Measurements from ENCODE around the gene IL2RA. TPM values are rescaled to one million over a fixed set of nuclear protein-coding genes. Genes with fewer than 3 reads are reported as not detected.
"Not testable (repeated sequence)": the region's sequence is repeated elsewhere in the genome, so short reads cannot be mapped to it uniquely, and the experiment has no call there.

IL2RA gene
- total RNA-seq, 3 donors from 2014 or later, result 0.33 to 1.3 (median 0.88) TPM

DNA sequence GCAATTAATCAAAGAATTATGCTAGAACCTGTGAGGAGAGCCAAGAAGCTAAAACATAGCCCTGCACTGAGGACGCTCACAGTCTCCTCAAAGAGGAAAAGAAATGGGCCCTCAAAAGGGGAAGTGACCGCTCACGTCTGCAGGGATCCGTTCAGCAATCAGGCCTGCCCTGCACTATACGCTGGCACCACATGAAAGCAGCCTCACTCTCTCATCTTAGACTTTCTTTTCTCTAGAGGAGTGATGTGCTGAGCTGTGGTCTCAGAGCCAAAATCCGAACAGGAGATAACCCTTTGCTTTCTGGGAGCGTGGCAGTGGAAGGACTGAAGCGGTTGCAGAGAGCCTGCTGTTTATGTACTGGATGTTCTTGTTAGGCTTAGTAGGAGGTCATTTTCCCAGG lies 6.3 kb upstream of the IL2RA start:
- no peaks in the 10 kb centered on the region for H3K9me3 ChIP-seq
- TF ChIP-seq POLR2AphosphoS5 (IDR thresholded peaks at IDR 0.05), result no peak
- no peak for TF ChIP-seq POLR2A (IDR thresholded peaks at IDR 0.05)
- TF ChIP-seq, protein P1, sequence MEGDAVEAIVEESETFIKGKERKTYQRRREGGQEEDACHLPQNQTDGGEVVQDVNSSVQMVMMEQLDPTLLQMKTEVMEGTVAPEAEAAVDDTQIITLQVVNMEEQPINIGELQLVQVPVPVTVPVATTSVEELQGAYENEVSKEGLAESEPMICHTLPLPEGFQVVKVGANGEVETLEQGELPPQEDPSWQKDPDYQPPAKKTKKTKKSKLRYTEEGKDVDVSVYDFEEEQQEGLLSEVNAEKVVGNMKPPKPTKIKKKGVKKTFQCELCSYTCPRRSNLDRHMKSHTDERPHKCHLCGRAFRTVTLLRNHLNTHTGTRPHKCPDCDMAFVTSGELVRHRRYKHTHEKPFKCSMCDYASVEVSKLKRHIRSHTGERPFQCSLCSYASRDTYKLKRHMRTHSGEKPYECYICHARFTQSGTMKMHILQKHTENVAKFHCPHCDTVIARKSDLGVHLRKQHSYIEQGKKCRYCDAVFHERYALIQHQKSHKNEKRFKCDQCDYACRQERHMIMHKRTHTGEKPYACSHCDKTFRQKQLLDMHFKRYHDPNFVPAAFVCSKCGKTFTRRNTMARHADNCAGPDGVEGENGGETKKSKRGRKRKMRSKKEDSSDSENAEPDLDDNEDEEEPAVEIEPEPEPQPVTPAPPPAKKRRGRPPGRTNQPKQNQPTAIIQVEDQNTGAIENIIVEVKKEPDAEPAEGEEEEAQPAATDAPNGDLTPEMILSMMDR (IDR thresholded peaks at IDR 0.05), result no peak
- intact Hi-C loops (cut with DNase I; ENCODE audit: low total_unique reads), result no loop called here
- H3K4me3 ChIP-seq, result no peak overlapping the region
- no peaks in the 10 kb centered on the region for H3K4me1 ChIP-seq
- no peak for DNase-seq (ENCODE audit: low spot score in 2 of 2)
- no peaks in the 10 kb centered on the region for H3K27me3 ChIP-seq
- no peaks in the 10 kb centered on the region for H3K36me3 ChIP-seq
- no peak overlapping the region for H3K27ac ChIP-seq

DNA sequence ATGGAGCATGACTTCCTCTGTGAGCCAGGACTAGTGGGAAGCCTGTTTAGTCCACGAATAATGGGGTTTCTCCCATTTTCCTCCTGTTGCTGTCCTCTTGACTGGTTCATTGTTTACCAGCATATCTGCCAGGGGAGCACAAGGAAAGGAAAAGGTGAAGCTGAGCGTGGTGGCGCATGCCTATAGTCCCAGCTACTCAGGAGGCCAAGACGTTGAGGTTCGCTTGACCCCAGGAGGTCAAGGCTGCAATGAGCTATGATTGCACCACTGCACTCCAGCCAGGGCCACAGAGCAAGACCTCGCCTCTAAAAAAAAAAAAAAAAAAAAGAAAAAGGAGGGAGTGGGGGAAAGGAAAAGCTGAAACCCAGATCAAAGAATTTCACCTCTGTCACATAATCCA lies 5.8 kb upstream of the IL2RA start:
- no peak overlapping the region for H3K27ac ChIP-seq
- DNase-seq (ENCODE audit: low spot score in 2 of 2), result no peak

DNA sequence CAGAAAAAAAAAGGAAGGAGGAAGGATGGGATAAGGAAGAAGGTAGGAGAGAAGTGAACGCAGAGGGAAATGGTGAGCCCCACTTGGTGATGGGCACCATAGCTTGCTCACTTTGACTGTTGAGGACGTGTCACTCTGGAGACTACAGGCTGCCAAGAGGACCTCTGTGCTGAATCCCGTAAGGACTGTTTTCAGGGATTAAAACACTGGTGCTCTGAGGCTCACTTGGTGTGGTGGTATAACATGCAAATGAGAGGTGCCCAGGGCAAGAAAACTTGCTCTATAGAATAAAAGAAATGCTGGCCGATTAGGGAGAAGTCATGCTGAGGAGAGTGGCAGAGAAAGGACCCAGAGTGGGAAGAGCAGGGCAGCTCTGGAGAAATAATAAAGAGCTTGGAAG lies 5.3 kb upstream of the IL2RA start:
- no peaks in the 10 kb centered on the region for H3K36me3 ChIP-seq
- TF ChIP-seq, protein P1 (IDR thresholded peaks at IDR 0.05), result no peak
- TF ChIP-seq POLR2AphosphoS5 (IDR thresholded peaks at IDR 0.05), result no peak
- TF ChIP-seq POLR2A (IDR thresholded peaks at IDR 0.05), result no peak
- intact Hi-C loops (cut with DNase I; ENCODE audit: low total_unique reads), result no loop called here
- H3K27me3 ChIP-seq, result no peaks in the 10 kb centered on the region
- no peaks in the 10 kb centered on the region for H3K9me3 ChIP-seq
- H3K27ac ChIP-seq, result no peak overlapping the region
- H3K4me1 ChIP-seq, result no peaks in the 10 kb centered on the region
- no peak for DNase-seq (ENCODE audit: low spot score in 2 of 2)
- H3K4me3 ChIP-seq, result no peak overlapping the region

More for the DNA sequence above, 5.8 kb upstream of the IL2RA start:
- no peaks in the 10 kb centered on the region for H3K9me3 ChIP-seq
- H3K4me3 ChIP-seq, result no peak overlapping the region
- intact Hi-C loops (cut with DNase I; ENCODE audit: low total_unique reads), result no loop called here
- H3K4me1 ChIP-seq, result no peaks in the 10 kb centered on the region
- no peaks in the 10 kb centered on the region for H3K27me3 ChIP-seq
- no peaks in the 10 kb centered on the region for H3K36me3 ChIP-seq
- TF ChIP-seq POLR2A (IDR thresholded peaks at IDR 0.05), result no peak
- TF ChIP-seq, protein P1 (IDR thresholded peaks at IDR 0.05), result no peak
- no peak for TF ChIP-seq POLR2AphosphoS5 (IDR thresholded peaks at IDR 0.05)

DNA sequence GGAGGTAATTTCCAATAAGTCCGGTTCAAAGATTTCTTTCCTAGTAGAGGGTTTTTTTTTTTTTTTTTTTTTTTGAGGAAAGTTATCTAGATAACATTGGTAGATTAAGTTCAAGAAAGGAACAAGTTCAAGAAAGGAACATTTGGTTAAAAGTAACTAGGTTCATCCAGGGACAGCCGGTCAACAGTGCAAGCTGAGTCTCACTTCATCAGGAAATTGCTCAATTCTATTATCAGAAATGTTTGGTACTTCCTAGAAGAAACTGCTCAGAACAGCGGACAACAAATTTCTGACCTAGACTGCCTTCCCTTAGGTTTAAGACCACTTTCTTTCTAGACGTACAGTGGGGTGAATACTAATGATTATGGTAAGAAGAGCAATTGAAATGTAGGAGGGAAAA lies 3.7 kb upstream of the IL2RA start:
- Histone ChIP-seq H3K36me3 (no peaks in the 10 kb centered on the region), H3K4me1 (no peaks in the 10 kb centered on the region), H3K27ac (peak overlapping the region in 1 of 2 donors; percentile 80), H3K27me3 (no peaks in the 10 kb centered on the region), H3K9me3 (no peaks in the 10 kb centered on the region), H3K4me3 (no peak overlapping the region)
- intact Hi-C loops (cut with DNase I; ENCODE audit: low total_unique reads), result no loop called here
- TF ChIP-seq POLR2A (IDR thresholded peaks at IDR 0.05) (no peak), POLR2AphosphoS5 (IDR thresholded peaks at IDR 0.05) (no peak)
- TF ChIP-seq, protein P1 (IDR thresholded peaks at IDR 0.05), result no peak
- no peak for DNase-seq (ENCODE audit: low spot score in 2 of 2)

DNA sequence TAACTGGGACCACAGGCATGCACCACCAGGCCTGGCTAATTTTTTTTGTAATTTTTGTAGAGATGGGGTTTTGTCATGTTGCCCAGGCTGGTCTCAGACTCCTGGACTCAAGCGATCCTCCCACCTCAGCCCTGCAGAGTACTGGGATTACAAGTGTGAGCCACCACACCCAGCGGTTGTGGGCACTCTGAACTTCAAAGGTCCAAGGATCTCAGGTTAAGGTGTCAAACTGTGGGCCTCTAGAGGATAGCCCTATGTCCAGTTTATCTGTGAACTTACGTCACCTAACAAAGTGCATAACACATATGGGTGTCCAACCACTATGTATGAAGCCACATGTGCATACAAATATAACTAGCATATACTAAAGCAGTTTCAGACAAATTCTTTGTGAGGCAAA lies 3.2 kb upstream of the IL2RA start:
- Histone ChIP-seq H3K27ac (peak overlapping the region in 1 of 2 donors; percentile 15), H3K4me3 (no peak overlapping the region), H3K4me1 (no peaks in the 10 kb centered on the region), H3K9me3 (no peaks in the 10 kb centered on the region), H3K27me3 (no peaks in the 10 kb centered on the region), H3K36me3 (no peaks in the 10 kb centered on the region)
- TF ChIP-seq POLR2A (IDR thresholded peaks at IDR 0.05) (no peak), POLR2AphosphoS5 (IDR thresholded peaks at IDR 0.05) (no peak)
- TF ChIP-seq, protein P1 (IDR thresholded peaks at IDR 0.05), result no peak
- intact Hi-C loops (cut with DNase I; ENCODE audit: low total_unique reads), result no loop called here
- no peak for DNase-seq (ENCODE audit: low spot score in 2 of 2)

DNA sequence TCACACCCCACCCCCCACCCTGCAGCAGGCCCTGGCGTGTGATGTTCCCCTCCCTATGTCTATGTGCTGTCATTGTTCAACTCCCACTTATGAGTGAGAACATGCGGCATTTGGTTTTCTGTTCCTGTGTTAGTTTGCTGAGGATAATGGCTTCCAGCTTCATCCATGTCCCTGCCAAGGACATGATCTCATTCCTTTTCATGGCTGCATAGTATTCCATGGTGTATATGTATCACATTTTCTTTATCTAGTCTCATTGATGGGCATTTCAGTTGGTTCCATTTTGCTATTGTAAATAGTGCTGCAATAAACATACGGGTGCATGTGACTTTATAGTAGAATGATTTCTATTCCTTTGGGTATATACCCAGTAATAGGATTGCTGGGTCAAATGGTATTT lies 2.6 kb upstream of the IL2RA start:
- not testable (repeated sequence) for H3K4me3 ChIP-seq

More for the DNA sequence above, 2.6 kb upstream of the IL2RA start:
- intact Hi-C loops (cut with DNase I; ENCODE audit: low total_unique reads); H3K36me3 ChIP-seq; H3K4me1 ChIP-seq; H3K27me3 ChIP-seq; H3K27ac ChIP-seq; H3K9me3 ChIP-seq; DNase-seq (ENCODE audit: low spot score in 2 of 2): not testable (repeated sequence)

All from breast epithelium (tissue), 4 donors.